TTC549 (cell line): ENCODE measurements around the gene CAMTA2.
"Not testable (repeated sequence)": the region's sequence is repeated elsewhere in the genome, so short reads cannot be mapped to it uniquely, and the experiment has no call there.

Experiments
- FAIRE-seq: peaks from 2 replicates; lab custom pipeline; 2012; peaks lifted over from hg19 to GRCh38; lab: Jason Lieb, UNC

CAMTA2 gene

DNA sequence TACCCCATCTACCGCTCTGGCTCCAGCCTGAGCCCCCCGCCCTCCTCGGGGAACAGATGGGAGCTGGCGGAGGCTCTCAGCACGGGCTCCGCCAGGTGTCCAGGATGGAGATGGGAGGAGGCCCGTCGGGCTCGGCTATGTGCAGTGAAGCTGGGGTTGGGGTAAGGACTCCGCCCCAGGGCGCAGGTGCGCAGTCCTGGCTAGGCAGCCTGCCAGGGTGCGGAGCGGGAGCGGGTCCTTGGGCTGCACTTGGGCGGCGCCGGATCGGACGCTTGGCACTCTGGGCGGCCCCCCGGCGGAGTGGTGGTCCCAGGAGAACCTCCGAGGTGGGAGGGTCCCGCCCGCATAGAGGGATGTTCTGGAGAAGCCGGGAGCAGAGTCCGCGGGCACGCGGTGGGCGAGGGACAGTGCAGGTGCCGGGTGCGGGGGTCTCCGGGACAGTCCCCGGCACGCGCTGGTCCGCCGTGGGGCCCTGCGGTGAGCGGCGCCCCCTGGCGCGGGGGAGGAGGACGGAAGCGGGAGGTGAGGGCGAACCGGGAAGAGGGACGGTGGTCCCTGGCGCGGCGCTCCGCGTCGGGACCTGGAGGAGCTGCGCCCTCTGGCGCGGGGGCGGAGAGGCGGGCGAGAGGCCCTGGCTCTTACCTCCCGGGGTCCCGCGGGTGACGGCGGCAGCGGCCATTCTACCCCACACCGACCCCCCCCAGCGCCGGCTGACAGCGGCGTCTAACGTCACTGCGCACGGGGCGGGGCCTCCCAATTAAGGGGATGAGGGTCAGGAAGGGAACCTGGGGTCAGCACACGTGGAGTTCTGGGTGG lies at the start of gene CAMTA2:
CAMTA2 (minus strand) TSS at position 725 of the 816 bp plus-strand sequence. CDS start 1,453 bp downstream, outside the sequence.
- FAIRE-seq, result no peak

- no peak for FAIRE-seq
Observed at GRCh38 chr17:5035315-5035714, 47.8 kb upstream of the CAMTA2 start, which contains the start of gene SLC52A1. TSS of gene SLC52A1 (minus strand) at chr17:5035426. CDS start at chr17:5034606, 820 bp downstream.

- FAIRE-seq, result no peak
Observed at GRCh38 chr17:5034651-5035050, 47.2 kb upstream of the CAMTA2 start.

- no peak for FAIRE-seq
Observed at GRCh38 chr17:5034063-5034462, 46.6 kb upstream of the CAMTA2 start.

DNA sequence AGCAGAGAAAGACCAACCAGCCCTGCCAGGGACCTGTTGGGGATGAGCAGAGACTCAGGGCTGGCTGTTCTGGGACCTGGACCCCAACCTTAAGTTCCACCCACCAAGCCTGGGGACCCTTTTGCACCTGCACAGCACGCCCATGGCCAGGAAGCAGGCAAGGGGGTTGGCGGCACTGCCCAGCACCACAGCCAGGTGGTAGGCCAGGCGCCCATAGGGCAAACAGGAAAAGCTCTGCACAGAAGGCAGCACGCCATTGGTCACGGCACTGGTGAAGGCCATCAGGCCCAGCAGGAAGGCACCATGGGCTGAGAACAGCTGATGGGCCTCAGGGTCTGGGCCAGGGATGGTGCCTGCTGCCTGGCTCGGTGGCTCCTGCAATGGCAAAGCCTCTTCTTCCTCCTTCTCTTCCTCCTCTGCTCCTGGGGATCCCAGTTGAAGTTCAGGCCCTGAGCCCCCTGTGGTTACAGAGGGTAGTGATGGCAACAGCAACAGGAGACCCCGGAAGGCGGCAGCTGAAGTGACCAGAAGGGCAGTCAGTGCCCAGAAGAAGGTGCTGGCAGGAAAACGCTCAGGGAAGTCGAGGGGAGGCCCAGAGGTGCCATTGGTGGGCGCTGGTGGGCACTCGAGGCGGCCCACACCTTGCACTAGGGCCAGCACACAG lies 46.0 kb upstream of the CAMTA2 start:
- no peak for FAIRE-seq

DNA sequence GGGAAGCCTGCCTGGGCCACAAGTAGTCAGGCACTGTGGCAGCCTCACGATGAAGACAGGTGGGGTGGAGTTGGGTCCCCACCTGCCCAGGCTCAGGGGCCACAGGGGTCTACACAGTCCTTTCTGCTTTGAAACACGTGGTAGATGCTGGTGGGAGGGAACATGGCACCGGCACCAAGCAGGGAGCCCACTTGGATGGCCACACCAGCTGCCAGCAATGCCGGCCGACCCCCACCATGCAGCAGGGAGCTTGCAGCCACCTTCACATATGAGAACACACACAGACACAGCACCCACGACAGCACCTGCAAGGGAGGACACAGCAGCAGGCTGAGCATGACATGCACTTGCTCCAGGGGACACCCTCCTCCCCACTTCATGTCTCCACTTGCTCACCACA lies 45.4 kb upstream of the CAMTA2 start:
- no peak for FAIRE-seq

DNA sequence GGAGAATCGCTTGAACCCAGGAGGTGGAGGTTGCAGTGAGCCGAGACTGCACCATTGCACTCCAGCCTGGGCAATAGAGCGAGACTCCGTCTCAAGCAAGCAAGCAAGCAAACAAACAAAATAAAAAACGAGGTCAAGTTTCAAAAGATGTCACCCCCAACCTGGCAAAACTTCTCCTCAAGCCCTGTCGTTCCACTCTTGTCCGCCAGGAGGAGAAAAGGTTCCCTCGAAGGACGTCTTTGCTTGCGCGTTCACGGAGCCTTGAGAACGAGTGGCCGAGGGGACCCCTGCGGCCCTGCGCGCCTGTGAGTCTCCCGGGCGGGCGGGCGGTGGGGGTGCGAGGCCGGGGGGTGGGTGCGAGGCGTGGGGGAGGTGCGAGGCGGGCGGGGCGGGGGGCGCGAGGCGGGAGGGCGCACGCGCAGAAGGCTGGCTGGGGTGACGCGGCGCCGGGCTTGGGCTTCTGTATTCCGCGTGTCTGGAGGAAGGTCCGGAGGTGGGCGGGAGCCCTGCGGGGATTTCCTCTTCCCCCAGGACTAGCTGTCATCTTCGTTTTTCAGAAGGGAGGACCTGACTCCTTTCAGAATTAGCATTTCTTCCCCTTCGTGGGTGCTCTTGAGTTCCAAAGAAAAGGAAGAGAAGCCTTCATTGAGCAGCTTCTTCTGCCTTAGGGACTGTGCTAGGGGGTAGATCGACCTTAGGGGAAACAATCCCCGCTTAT lies 44.0 kb upstream of the CAMTA2 start:
- no peak for FAIRE-seq

GRCh38 chr17:5030168-5030567 lies 42.7 kb upstream of the CAMTA2 start:
- FAIRE-seq, result not testable (repeated sequence)

GRCh38 chr17:5027916-5028315 lies 40.4 kb upstream of the CAMTA2 start:
- no peak for FAIRE-seq

GRCh38 chr17:5027299-5027698 lies 39.8 kb upstream of the CAMTA2 start:
- FAIRE-seq, result no peak

DNA sequence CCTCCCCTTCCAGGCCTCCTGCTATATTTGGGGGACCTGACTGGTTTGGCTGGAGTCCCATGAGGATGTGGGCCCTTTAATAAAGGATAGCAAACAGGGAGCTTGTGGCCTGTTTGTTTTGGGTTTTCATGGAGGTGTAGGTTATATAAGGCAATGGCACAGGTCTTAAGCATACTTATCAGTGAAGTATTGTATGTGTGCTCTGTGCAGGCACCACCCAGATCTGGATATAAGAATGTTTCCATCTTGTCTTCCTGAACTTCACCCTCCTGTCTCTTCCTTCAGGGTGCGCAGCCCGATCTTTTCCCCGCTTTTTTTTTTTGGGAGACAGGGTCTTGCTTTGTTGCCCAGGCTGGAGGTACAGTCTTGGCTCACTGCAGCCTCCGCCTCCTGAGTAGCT lies 37.1 kb upstream of the CAMTA2 start:
- FAIRE-seq, result no peak

- FAIRE-seq, result no peak
Observed at GRCh38 chr17:5023588-5024147, 36.2 kb upstream of the CAMTA2 start.

DNA sequence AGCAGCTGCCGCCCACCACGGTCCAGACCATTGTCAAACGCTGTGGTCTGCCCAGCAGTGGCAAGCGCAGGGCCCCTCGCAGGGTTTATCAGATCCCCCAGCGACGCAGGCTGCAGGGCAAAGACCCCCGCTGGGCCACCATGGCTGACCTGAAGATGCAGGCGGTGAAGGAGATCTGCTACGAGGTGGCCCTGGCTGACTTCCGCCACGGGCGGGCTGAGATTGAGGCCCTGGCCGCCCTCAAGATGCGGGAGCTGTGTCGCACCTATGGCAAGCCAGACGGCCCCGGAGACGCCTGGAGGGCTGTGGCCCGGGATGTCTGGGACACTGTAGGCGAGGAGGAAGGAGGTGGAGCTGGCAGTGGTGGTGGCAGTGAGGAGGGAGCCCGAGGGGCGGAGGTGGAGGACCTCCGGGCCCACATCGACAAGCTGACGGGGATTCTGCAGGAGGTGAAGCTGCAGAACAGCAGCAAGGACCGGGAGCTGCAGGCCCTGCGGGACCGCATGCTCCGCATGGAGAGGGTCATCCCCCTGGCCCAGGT lies 34.8 kb upstream of the CAMTA2 start:
- no peak for FAIRE-seq

- FAIRE-seq, result no peak
Observed at GRCh38 chr17:5020502-5021023, 33.1 kb upstream of the CAMTA2 start.

DNA sequence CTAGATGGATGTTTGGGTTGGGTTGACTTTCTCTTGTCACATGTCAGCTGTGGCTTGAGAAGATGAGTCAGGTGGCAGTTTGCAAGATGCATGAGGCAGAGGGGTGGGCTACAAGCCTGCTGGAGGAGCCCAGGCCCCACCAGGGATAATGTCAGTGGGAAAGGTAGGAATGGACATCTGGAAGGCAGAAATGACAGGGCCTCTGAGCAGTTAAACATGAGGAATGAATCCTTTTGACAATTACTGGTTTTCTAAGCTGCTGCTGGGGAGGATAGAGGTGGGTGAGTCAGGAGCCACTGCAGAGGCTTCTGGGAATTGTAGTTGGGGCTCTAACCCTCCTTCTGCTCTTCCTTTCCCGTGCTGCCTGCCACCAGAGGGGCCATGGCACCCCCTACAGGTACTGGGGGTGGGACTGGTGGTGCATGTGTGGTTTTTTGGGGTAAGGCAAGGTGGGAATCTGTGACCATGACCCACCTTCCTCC lies 32.0 kb upstream of the CAMTA2 start:
- FAIRE-seq, result no peak

DNA sequence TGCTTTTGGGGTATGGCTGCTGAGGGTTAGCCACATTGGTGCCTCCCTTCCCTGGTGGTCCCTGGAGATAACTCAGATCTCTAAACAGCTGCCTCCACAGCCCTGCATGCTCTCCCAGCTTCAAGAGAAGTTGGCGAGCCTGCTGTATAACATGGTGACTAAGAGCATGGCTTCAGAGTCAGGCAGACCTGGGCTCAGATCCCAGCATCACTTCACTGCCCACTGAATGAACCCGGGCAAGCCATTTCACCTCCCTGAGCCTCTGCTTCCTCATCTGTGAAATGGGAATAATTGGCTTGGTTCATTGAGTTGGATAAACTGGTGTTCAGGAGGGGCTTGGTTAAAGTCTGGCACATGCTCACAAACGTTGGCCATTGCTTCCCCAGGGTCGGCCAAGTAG lies 26.9 kb upstream of the CAMTA2 start:
- no peak for FAIRE-seq

DNA sequence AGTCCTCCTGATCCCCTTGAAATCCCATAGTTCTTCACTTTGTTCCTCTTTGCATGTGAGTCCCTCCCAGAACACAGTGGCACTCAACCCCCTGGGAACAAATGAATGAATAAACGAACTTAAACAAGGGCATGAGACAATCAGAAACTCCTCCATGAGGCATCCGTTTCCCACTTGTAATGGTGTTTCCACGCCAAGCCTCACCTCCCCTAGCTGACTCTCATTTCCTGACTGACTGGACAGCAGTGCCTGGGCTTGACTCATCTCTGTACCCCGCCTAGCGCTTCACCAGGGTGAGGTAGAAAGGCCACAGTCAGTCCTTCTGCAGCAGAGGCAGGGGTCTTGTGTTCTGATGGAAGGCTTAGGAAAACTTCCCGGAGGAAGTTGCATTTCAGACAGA lies 24.5 kb upstream of the CAMTA2 start:
- FAIRE-seq, result no peak

- FAIRE-seq, result no peak
Observed at GRCh38 chr17:5003214-5003867, 15.9 kb upstream of the CAMTA2 start.

DNA sequence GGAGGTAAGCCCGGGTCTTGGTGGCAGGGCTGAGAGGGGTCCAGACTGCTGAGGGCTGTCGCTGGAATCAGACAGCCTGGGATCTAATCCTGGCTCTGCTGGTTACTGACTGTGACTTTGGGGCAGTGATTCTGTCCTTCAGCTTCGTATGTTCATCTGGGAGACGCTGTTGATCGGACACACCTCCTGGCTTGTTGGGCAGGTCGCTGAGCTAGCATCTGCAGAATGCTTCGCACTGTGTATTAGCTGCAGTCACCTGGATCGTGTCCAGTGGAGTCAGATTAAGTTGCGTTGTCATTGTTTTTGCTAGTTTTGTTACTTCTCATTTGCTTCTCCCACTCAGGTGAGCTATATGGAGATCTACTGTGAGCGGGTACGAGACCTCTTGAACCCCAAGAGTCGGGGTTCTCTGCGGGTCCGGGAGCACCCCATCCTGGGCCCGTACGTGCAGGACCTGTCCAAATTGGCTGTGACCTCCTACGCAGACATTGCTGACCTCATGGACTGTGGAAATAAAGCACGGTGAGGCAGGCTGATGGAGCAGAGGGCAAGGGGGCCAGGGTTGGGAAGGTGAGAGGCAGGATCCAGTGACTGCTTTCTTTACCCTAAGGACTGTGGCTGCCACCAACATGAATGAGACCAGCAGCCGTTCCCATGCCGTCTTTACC lies 14.8 kb upstream of the CAMTA2 start:
- FAIRE-seq, result no peak

DNA sequence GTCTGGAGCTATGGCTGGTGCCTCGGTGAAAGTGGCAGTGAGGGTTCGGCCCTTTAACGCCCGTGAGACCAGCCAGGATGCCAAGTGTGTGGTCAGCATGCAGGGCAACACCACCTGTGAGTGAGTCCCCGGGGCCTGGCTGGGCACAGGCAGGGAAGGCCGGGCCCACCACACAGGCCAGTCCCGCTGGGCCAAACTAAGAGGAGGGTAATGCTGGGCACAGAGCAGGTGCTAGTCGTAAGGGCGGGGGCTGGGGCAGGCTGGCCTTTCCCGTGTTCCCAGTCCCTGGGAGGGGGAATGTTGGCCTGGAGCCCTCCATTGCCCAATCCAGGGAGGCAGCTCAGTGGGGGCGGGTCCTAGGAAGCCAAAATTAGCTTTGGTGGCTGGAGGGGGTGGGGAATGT lies 12.8 kb upstream of the CAMTA2 start:
- no peak for FAIRE-seq
